Nephron progenitor cell (in vitro differentiated cells): ENCODE data around the gene MARS1.

Source experiments
- DNase-seq: peaks from one replicate; pipeline ENCODE4 v3.0.0; 2021
- H3K27ac Mint-ChIP-seq: 2 replicates; pipeline ENCODE4 v1.8.0; 2021; ENCODE audit warnings: mild to moderate bottlenecking, moderate library complexity, mixed read lengths
- H3K27me3 Mint-ChIP-seq: 2 replicates; pipeline ENCODE4 v1.8.0; 2021; ENCODE audit warnings: mild to moderate bottlenecking, low read depth, mixed read lengths; ENCODE audit not compliant: poor library complexity
- H3K36me3 Mint-ChIP-seq: 2 replicates; pipeline ENCODE4 v1.8.0; 2021; ENCODE audit warnings: low read depth, mixed read lengths
- H3K4me1 Mint-ChIP-seq: 2 replicates; pipeline ENCODE4 v1.8.0; 2021; ENCODE audit warnings: mixed read lengths
- H3K4me3 Mint-ChIP-seq: 2 replicates; pipeline ENCODE4 v1.8.0; 2021; ENCODE audit warnings: mild to moderate bottlenecking, moderate library complexity, mixed read lengths
- H3K9me3 Mint-ChIP-seq: 2 replicates; pipeline ENCODE4 v1.8.0; 2021; ENCODE audit warnings: mild to moderate bottlenecking, moderate library complexity, mixed read lengths
- CTCF ChIP-seq: fragments of 200-600 bp; sonication (generic); IDR thresholded peaks from 2 replicates; pipeline ENCODE4 v1.5.0; 2021; ENCODE audit warnings: antibody characterized with exemption

Gene MARS1

GRCh38 chr12:57548488-57548887, 60.6 kb downstream of the MARS1 start:
- H3K9me3 Mint-ChIP-seq, result no peaks in the 10 kb centered on the region
- no peak overlapping the region for H3K27ac Mint-ChIP-seq
- no peak for DNase-seq
- H3K27me3 Mint-ChIP-seq, result peaks cover 56% of the 10 kb centered on the region
- peak overlapping the region; percentile 48 for H3K4me3 Mint-ChIP-seq
- no peak for TF ChIP-seq CTCF
- H3K36me3 Mint-ChIP-seq, result no peaks in the 10 kb centered on the region
- H3K4me1 Mint-ChIP-seq, result peaks cover 55% of the 10 kb centered on the region

GRCh38 chr12:57549203-57549908, 61.5 kb downstream of the MARS1 start:
- H3K27me3 Mint-ChIP-seq, result peaks cover 56% of the 10 kb centered on the region
- H3K4me3 Mint-ChIP-seq, result peak overlapping the region; percentile 67
- no peak overlapping the region for H3K27ac Mint-ChIP-seq
- TF ChIP-seq CTCF, result no peak
- no peaks in the 10 kb centered on the region for H3K36me3 Mint-ChIP-seq
- H3K4me1 Mint-ChIP-seq, result peaks cover 64% of the 10 kb centered on the region
- DNase-seq, result no peak
- no peaks in the 10 kb centered on the region for H3K9me3 Mint-ChIP-seq

- TF ChIP-seq CTCF, result no peak
- no peak within 1 kb of the TSS for H3K27ac Mint-ChIP-seq
- H3K9me3 Mint-ChIP-seq, result no peaks in the 10 kb centered on the region
- peak; percentile 79 for DNase-seq
- peaks cover 56% of the 10 kb centered on the region for H3K27me3 Mint-ChIP-seq
- peaks cover 62% of the 10 kb centered on the region for H3K4me1 Mint-ChIP-seq
- H3K4me3 Mint-ChIP-seq, result peak within 1 kb of the TSS; percentile 75
- no peaks in the 10 kb centered on the region for H3K36me3 Mint-ChIP-seq
These were observed 62.2 kb downstream of the MARS1 start, which contains the start of gene KIF5A for GRCh38 chr12:57549909-57550640. TSS of gene KIF5A (plus strand) at chr12:57550044. CDS start at chr12:57550272, 228 bp downstream.

GRCh38 chr12:57550641-57551549, 63.0 kb downstream of the MARS1 start:
- peaks cover 56% of the 10 kb centered on the region for H3K27me3 Mint-ChIP-seq
- no peaks in the 10 kb centered on the region for H3K9me3 Mint-ChIP-seq
- H3K4me1 Mint-ChIP-seq, result peaks cover 54% of the 10 kb centered on the region
- H3K27ac Mint-ChIP-seq, result no peak overlapping the region
- peak overlapping the region; percentile 75 for H3K4me3 Mint-ChIP-seq
- DNase-seq, result no peak
- no peak for TF ChIP-seq CTCF
- H3K36me3 Mint-ChIP-seq, result no peaks in the 10 kb centered on the region

- Mint-ChIP-seq H3K9me3 (no peaks in the 10 kb centered on the region), H3K4me3 (peak overlapping the region; percentile 75), H3K27me3 (peaks cover 58% of the 10 kb centered on the region), H3K27ac (peak overlapping the region; percentile 16), H3K4me1 (peaks cover 49% of the 10 kb centered on the region), H3K36me3 (no peaks in the 10 kb centered on the region)
- TF ChIP-seq CTCF, result no peak
- DNase-seq, result no peak
These were observed 63.9 kb downstream of the MARS1 start for GRCh38 chr12:57551637-57552305.
